WTC11 (cell line): Measurements from ENCODE around the gene ZNF732.

Experiments
- ATF6 ChIP-seq: sonication (generic); formaldehyde crosslinking; IDR thresholded peaks from 2 replicates; pipeline ENCODE4 v1.8.1; 2023; ENCODE audit warnings: mild to moderate bottlenecking, missing genetic modification reagents
- CREB1 ChIP-seq: sonication (generic); formaldehyde crosslinking; IDR thresholded peaks from 2 replicates; pipeline ENCODE4 v1.8.0; 2023; ENCODE audit warnings: mild to moderate bottlenecking, missing genetic modification reagents
- CTCF ChIP-seq: fragments of 200-600 bp; IDR thresholded peaks from 2 replicates; pipeline ENCODE4 v1.8.0; 2022; ENCODE audit warnings: antibody characterized with exemption
- ESRRA ChIP-seq: sonication (generic); formaldehyde crosslinking; IDR thresholded peaks from 2 replicates; pipeline ENCODE4 v1.8.1; 2022; ENCODE audit warnings: mild to moderate bottlenecking, missing genetic modification reagents, borderline replicate concordance
- FOXJ3 ChIP-seq: sonication (generic); formaldehyde crosslinking; IDR thresholded peaks from 2 replicates; pipeline ENCODE4 v1.9.0; 2021; ENCODE audit warnings: missing genetic modification reagents, mild to moderate bottlenecking, borderline replicate concordance
- JAZF1 ChIP-seq: fragments of 250-450 bp; sonication (Bioruptor Pico); IDR thresholded peaks from 2 replicates; pipeline ENCODE4 v1.9.0; 2021; ENCODE audit warnings: moderate library complexity, mild to moderate bottlenecking, inconsistent platforms
- KAT7 ChIP-seq: sonication (generic); formaldehyde crosslinking; IDR thresholded peaks from 2 replicates; pipeline ENCODE4 v1.8.1; 2023; ENCODE audit warnings: missing genetic modification reagents, mild to moderate bottlenecking, borderline replicate concordance
- MAX ChIP-seq: sonication (generic); formaldehyde crosslinking; IDR thresholded peaks from 2 replicates; pipeline ENCODE4 v1.8.0; 2022; ENCODE audit warnings: mild to moderate bottlenecking, missing genetic modification reagents
- PRDM15 ChIP-seq: sonication (generic); formaldehyde crosslinking; IDR thresholded peaks from 2 replicates; pipeline ENCODE4 v1.8.0; 2022; ENCODE audit warnings: missing genetic modification reagents
- RORB ChIP-seq: fragments of 250-450 bp; sonication (Bioruptor Pico); IDR thresholded peaks from 2 replicates; pipeline ENCODE4 v1.9.0; 2021; ENCODE audit warnings: mild to moderate bottlenecking
- USF2 ChIP-seq: sonication (generic); formaldehyde crosslinking; IDR thresholded peaks from 2 replicates; pipeline ENCODE4 v1.8.1; 2023; ENCODE audit warnings: mild to moderate bottlenecking, missing genetic modification reagents, moderate library complexity
- ZNF281 ChIP-seq: sonication (generic); formaldehyde crosslinking; IDR thresholded peaks from 2 replicates; pipeline ENCODE4 v1.8.0; 2023; ENCODE audit warnings: mild to moderate bottlenecking, missing genetic modification reagents
- ZNF317 ChIP-seq: sonication (generic); formaldehyde crosslinking; IDR thresholded peaks from 2 replicates; pipeline ENCODE4 v1.8.1; 2023; ENCODE audit warnings: low read depth, mild to moderate bottlenecking, moderate library complexity, missing genetic modification reagents, borderline replicate concordance
- TF ChIP-seq, protein P1 (sequence below): sonication (generic); formaldehyde crosslinking; IDR thresholded peaks from 2 replicates; pipeline ENCODE4 v1.8.1; 2022; ENCODE audit warnings: low read depth, missing genetic modification reagents, borderline replicate concordance

DNA sequence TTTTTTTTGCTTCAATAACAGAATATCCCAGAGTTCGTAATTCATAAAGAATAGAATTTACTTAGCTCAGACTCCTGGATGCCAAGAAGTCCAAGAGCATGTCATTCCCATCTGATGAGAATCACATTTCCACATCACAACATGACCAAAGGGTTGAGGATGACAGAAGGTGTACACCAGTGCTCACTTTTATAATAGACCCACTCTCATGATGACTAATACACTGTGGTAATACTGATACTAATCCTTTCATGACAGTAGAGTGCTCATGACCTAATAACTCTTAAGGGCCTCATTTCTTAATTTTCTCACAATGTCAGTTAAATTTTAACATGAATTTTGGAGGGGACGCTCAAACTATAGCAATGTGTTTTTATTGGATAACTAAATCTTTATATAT, 69.2 kb downstream of the ZNF732 start:
- TF ChIP-seq ZNF281 (CRISPR knock-in tag): no peak
- TF ChIP-seq FOXJ3: no peak
- TF ChIP-seq PRDM15 (CRISPR knock-in tag): no peak
- TF ChIP-seq CREB1 (CRISPR knock-in tag): no peak
- no peak for TF ChIP-seq KAT7 (CRISPR knock-in tag)
- no peak for TF ChIP-seq CTCF
- TF ChIP-seq USF2: no peak
- TF ChIP-seq JAZF1: no peak
- no peak for TF ChIP-seq ATF6 (CRISPR knock-in tag)
- no peak for TF ChIP-seq ZNF317 (CRISPR knock-in tag)
- no peak for TF ChIP-seq ESRRA
- no peak for TF ChIP-seq MAX (CRISPR knock-in tag)
- TF ChIP-seq RORB (CRISPR knock-in tag): no peak
- TF ChIP-seq, protein P1, sequence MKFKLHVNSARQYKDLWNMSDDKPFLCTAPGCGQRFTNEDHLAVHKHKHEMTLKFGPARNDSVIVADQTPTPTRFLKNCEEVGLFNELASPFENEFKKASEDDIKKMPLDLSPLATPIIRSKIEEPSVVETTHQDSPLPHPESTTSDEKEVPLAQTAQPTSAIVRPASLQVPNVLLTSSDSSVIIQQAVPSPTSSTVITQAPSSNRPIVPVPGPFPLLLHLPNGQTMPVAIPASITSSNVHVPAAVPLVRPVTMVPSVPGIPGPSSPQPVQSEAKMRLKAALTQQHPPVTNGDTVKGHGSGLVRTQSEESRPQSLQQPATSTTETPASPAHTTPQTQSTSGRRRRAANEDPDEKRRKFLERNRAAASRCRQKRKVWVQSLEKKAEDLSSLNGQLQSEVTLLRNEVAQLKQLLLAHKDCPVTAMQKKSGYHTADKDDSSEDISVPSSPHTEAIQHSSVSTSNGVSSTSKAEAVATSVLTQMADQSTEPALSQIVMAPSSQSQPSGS (CRISPR knock-in tag): no peak
